Stomach (tissue), 9 donors: ENCODE data around the gene FOXF2. TPM values are rescaled to one million over a fixed set of nuclear protein-coding genes. Genes with fewer than 3 reads are reported as not detected.

Experiments
- DNase-seq, 2 donors: peaks; one replicate each; pipeline versions ENCODE4 v3.0.0 to v3.0.0-alpha.2; 2013 to 2019
- H3K27ac ChIP-seq, 5 donors: fragments of 200-600 bp in 4 of 5; sonication (generic) in 4 of 5; one replicate each; pipeline ENCODE4 v1.5.1; 2013 to 2019; ENCODE audit warnings: mild to moderate bottlenecking in 1 of 5, moderate library complexity in 1 of 5
- H3K27me3 ChIP-seq, 3 donors: fragments of 200-600 bp; sonication (generic); one replicate each; pipeline ENCODE4 v1.5.1; 2017 to 2019; ENCODE audit warnings: mixed run types in 1 of 3
- H3K36me3 ChIP-seq, 4 donors: fragments of 200-600 bp; sonication (generic); 1 replicate in 3 of 4; 2 replicates in 1 of 4; pipeline ENCODE4 v1.5.1; 2016 to 2019
- H3K4me1 ChIP-seq, 4 donors: fragments of 200-600 bp; sonication (generic); one replicate each; pipeline ENCODE4 v1.5.1; 2016 to 2019
- H3K4me3 ChIP-seq, 4 donors: fragments of 200-600 bp; sonication (generic) in 3 of 4; one replicate each; pipeline ENCODE4 v1.5.1; 2016 to 2019; ENCODE audit warnings: mild to moderate bottlenecking in 1 of 4
- H3K9me3 ChIP-seq, 4 donors: fragments of 200-600 bp; sonication (generic); one replicate each; pipeline ENCODE4 v1.5.1; 2016 to 2019
- CTCF ChIP-seq, 7 experiments: fragments of 450-650 bp in 4 of 7; fragments of 200-600 bp in 3 of 7; sonication (generic) in 3 of 7; IDR thresholded peaks; one replicate each; pipeline ENCODE4 v1.5.1; 2016 to 2019; ENCODE audit warnings: antibody characterized with exemption in 7 of 7, control low read depth in 2 of 7, mild to moderate bottlenecking in 1 of 7
- EP300 ChIP-seq: sonication (generic); formaldehyde crosslinking; IDR thresholded peaks from one replicate; pipeline ENCODE4 v1.6.1; 2017; ENCODE audit warnings: antibody characterized with exemption
- POLR2A ChIP-seq, 4 donors: fragments of 450-650 bp; IDR thresholded peaks; one replicate each; pipeline ENCODE4 v1.6.1; 2016; ENCODE audit warnings: antibody characterized with exemption in 4 of 4, control low read depth in 2 of 4, mild to moderate bottlenecking in 1 of 4, moderate library complexity in 1 of 4
- POLR2AphosphoS5 ChIP-seq, 3 donors: sonication (generic); formaldehyde crosslinking; IDR thresholded peaks; one replicate each; pipeline ENCODE4 v1.6.1; 2016; ENCODE audit warnings: antibody characterized with exemption in 3 of 3
- WGBS, 5 donors: extraction: QIAGEN DNeasy Blood & Tissue Kit in 3 of 5; methylation state at CpG; one replicate each; pipeline versions ENCODE4 v1.1.5 to v1.1.7; 2013 to 2018; 5-methylcytosine and 5-hydroxymethylcytosine counted together
- intact Hi-C: fragments of 100-400 bp; cut with DNase I; formaldehyde crosslinking; loops from one replicate; pipeline ENCODE4 v1.15.1; 2023; ENCODE audit warnings: low total_unique reads
- polyA plus RNA-seq, 3 donors: library from polyadenylated mRNA; stranded (reverse); fragments of 200-250 nt; gene quantifications; one replicate each; pipeline ENCODE4 v1.2.3, GENCODE V29; 2013
- total RNA-seq, 5 donors: library from RNA; depleted of rRNA; stranded (reverse); fragments of >200 nt; gene quantifications; one replicate each; pipeline versions ENCODE4 v1.1.0 to v1.2.3, GENCODE V29; 2014 to 2016
- donor health status: healthy with polysubstance abuse.
- donor health status: Bipolar disorder and iron deficiency.
- donor health status: healthy.

Gene FOXF2
- total and polyA plus RNA-seq, 8 donors = 9.6 to 104 (median 19.2) TPM

- WGBS, 5 donors = 8 to 25% (median 10%) methylated on average over 25 to 34 of the region's 34 CpGs
- peaks cover 39 to 86% (median 70%) of the 10 kb centered on the region in 4 donors for H3K4me1 ChIP-seq
- no peaks in the 10 kb centered on the region for H3K36me3 ChIP-seq
- DNase-seq = peak in 1 of 2 donors; percentile 20
- TF ChIP-seq EP300 (no peak), POLR2AphosphoS5 (IDR thresholded peaks at IDR 0.05) (no peak), POLR2A (IDR thresholded peaks at IDR 0.05) (no peak), CTCF (IDR thresholded peaks at IDR 0.05) (no peak)
- peaks cover 34 to 100% (median 96%) of the 10 kb centered on the region in 3 donors for H3K27me3 ChIP-seq
- peak overlapping the region in 3 of 4 donors; percentile 0 to 33 (median 21) for H3K4me3 ChIP-seq
- intact Hi-C loops = loop anchor here (5.0 to 10.0 kb wide), 2 partner anchors 670 to 792 kb away; no protein-coding TSS in a partner anchor
- H3K9me3 ChIP-seq = no peaks in the 10 kb centered on the region
- H3K27ac ChIP-seq = peak overlapping the region; percentile 72 to 90 (median 83)
Observed at GRCh38 chr6:1384549-1385128, 4.7 kb upstream of the FOXF2 start.

- Histone ChIP-seq H3K36me3 (no peaks in the 10 kb centered on the region), H3K27me3 (peaks cover 26 to 100% (median 94%) of the 10 kb centered on the region in 3 donors), H3K27ac (peak overlapping the region; percentile 72 to 90 (median 83)), H3K4me3 (peak overlapping the region in 1 of 4 donors; percentile 33), H3K4me1 (peaks cover 39 to 86% (median 69%) of the 10 kb centered on the region in 4 donors), H3K9me3 (no peaks in the 10 kb centered on the region)
- peak in 1 of 2 donors; percentile 21 for DNase-seq
- TF ChIP-seq CTCF (IDR thresholded peaks at IDR 0.05) (no peak), POLR2AphosphoS5 (IDR thresholded peaks at IDR 0.05) (no peak), POLR2A (IDR thresholded peaks at IDR 0.05) (no peak), EP300 (no peak)
- intact Hi-C loops = loop anchor here (5.0 to 10.0 kb wide), 2 partner anchors 671 to 793 kb away; no protein-coding TSS in a partner anchor
- 12 to 28% (median 13%) methylated on average over 38 to 39 of the region's 39 CpGs for WGBS, 5 donors
Observed at GRCh38 chr6:1385129-1386037, 4.0 kb upstream of the FOXF2 start.

GRCh38 chr6:1386038-1386709 is 3.2 kb upstream of the FOXF2 start:
- Histone ChIP-seq H3K4me1 (peaks cover 39 to 86% (median 70%) of the 10 kb centered on the region in 4 donors), H3K4me3 (no peak overlapping the region), H3K9me3 (no peaks in the 10 kb centered on the region), H3K36me3 (no peaks in the 10 kb centered on the region), H3K27ac (peak overlapping the region; percentile 72 to 90 (median 83)), H3K27me3 (peaks cover 23 to 100% (median 94%) of the 10 kb centered on the region in 3 donors)
- intact Hi-C loops = loop anchor here (5.0 to 10.0 kb wide), 2 partner anchors 671 to 794 kb away; no protein-coding TSS in a partner anchor
- TF ChIP-seq POLR2AphosphoS5 (IDR thresholded peaks at IDR 0.05) (no peak), EP300 (no peak), POLR2A (IDR thresholded peaks at IDR 0.05) (no peak), CTCF (IDR thresholded peaks at IDR 0.05) (no peak)
- no peak for DNase-seq
- WGBS, 5 donors = 63 to 71% (median 65%) methylated on average over 4 of the region's 4 CpGs

- intact Hi-C loops = loop anchor here (5.0 to 10.0 kb wide), 2 partner anchors 673 to 795 kb away; no protein-coding TSS in a partner anchor
- peaks cover 19 to 100% (median 93%) of the 10 kb centered on the region in 3 donors for H3K27me3 ChIP-seq
Observed at GRCh38 chr6:1387538-1387875, 1.9 kb upstream of the FOXF2 start.

More at GRCh38 chr6:1387538-1387875, 1.9 kb upstream of the FOXF2 start:
- Histone ChIP-seq H3K4me1 (peaks cover 27 to 79% (median 59%) of the 10 kb centered on the region in 4 donors), H3K9me3 (no peaks in the 10 kb centered on the region), H3K36me3 (no peaks in the 10 kb centered on the region), H3K27ac (peak overlapping the region; percentile 61 to 90 (median 83)), H3K4me3 (peak overlapping the region; percentile 56 to 61 (median 60))
- no peak for DNase-seq
- 29 to 41% (median 35%) methylated on average over 11 of the region's 11 CpGs for WGBS, 5 donors
- TF ChIP-seq POLR2AphosphoS5 (IDR thresholded peaks at IDR 0.05) = no peak
- TF ChIP-seq CTCF (IDR thresholded peaks at IDR 0.05) = no peak
- no peak for TF ChIP-seq POLR2A (IDR thresholded peaks at IDR 0.05)
- no peak for TF ChIP-seq EP300
